GM18867 (cell line): ENCODE results near the gene SLC16A10.
A peak's percentile ranks its signal among the peaks of the same experiment; 100 is the strongest.
"Not testable (repeated sequence)": the region's sequence is repeated elsewhere in the genome, so short reads cannot be mapped to it uniquely, and the experiment has no call there.

Source experiments
- ATAC-seq: cut with Tn5 transposase; IDR thresholded peaks from one replicate; pipeline ENCODE4 v1.9.1; 2021; ENCODE audit warnings: mild to moderate bottlenecking, moderate library complexity; ENCODE audit not compliant: unreplicated experiment

SLC16A10 gene

GRCh38 chr6:111124406-111124805, 37.1 kb downstream of the SLC16A10 start:
- ATAC-seq, result no peak

DNA sequence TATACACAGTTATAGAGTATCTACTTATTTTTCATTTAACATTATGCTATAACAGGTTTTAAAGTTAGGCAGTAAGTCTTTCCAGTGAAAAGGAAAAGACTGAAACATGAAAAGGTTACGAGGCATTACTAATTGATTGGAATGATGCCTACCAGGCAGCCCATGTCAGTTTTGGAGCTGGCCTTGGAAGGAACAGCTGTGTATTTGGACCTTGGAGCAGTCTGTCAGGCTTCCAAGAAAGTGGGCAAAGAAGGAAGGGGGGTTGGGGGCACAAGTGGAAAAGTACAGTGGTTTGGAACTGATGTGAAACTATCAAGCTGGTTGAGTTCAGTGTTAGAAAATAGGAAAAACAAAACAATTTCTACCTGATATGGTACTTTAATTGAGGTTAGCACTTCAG, 41.7 kb downstream of the SLC16A10 start:
- no peak for ATAC-seq

DNA sequence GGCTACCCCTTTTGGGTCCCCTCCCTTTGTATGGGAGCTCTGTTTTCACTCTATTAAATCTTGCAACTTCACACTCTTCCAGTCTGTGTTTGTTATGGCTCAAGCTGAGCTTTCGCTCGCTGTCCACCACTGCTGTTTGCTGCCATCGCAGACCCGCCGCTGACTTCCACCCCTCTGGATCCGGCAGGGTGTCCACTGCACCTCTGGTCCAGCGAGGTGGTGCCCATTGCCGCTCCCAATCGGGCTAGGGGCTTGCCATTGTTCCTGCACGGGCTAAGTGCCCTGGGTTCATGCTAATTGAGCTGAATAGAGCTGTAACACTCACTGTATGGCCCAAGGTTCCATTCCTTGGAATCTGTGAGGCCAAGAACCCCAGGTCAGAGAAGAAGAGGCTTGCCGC, 43.7 kb downstream of the SLC16A10 start:
- ATAC-seq, result not testable (repeated sequence)

DNA sequence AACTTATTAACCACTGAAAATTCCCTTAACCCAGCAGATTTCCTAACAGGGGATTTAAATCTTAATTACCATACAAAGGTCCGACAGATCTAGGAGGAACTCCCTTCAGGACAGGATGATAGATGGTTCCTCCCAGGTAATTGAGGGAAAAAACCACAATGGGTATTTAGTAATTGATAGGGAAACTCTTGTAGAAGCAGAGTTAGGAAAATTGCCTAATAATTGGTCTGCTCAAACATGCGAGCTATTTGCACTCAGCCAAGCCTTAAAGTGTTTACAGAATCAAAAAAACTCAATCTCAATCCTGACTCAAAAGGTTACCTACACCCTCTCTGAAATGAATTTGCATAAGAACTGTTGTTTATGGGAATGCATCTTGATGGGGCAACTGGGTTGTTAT, 45.4 kb downstream of the SLC16A10 start:
- ATAC-seq, result not testable (repeated sequence)

GRCh38 chr6:111134236-111134869, 47.0 kb downstream of the SLC16A10 start:
- ATAC-seq, result not testable (repeated sequence)

- ATAC-seq, result not testable (repeated sequence)
Measured at GRCh38 chr6:111137489-111138093, 50.3 kb downstream of the SLC16A10 start.

DNA sequence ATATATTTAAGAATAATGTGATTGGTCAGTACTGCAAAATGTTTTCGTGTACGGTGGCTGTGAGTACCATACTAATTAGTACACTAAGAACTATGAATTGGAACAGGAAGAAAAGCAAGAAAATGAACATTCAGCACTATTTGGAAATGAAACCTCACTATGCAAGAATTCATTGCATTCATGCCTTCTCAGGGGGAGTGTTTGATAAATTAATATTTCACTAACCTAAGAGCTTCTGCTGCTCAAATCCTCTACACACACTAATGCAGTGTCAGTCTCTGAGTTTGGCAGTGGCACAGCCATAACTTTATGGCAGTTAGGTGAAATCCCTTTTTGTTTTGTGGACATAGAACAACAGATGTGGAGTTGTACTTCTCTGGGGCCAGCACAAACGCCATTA, 60.1 kb downstream of the SLC16A10 start:
- ATAC-seq, result no peak

DNA sequence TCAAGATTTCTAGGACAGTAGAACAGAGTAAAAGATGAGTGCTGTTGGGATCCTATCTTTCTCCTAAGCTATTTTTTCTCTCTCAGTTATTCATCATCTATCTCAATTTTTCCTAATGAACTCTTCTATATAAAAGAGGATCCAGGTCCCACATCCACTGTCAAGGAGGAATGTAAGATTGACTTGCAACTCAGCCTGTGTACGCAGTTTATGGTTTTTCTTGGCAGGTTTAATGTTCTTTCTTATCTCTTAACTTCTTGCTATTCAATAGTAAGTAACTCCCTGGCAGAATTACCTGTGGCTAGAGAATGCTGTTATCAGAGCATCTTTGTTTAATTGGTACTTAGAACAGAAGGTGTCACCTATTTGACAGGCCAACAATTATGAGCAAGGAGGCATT, 60.8 kb downstream of the SLC16A10 start:
- no peak for ATAC-seq

- ATAC-seq, result no peak
Measured at GRCh38 chr6:111150577-111150976, 63.3 kb downstream of the SLC16A10 start.

DNA sequence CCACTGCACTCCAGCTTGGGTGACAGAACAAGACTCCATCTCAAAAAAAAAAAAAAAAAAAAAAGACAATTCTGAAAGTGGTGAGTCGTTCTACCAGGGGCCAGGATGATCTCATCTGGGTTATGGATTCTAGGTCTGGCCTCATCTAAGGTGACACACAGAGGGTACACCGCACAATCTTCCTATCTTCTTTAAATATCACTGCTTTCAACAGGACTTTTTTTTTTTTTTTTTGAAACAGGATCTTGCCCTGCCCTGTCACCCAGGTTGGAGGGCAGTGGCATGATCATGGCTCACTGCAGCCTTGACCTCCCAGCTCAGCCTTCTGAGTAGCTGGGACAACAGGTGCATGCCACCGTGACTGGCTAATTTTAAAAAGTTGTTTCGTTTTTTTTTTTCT, 67.7 kb downstream of the SLC16A10 start:
- no peak for ATAC-seq

GRCh38 chr6:111157412-111157811, 70.1 kb downstream of the SLC16A10 start:
- ATAC-seq, result no peak

DNA sequence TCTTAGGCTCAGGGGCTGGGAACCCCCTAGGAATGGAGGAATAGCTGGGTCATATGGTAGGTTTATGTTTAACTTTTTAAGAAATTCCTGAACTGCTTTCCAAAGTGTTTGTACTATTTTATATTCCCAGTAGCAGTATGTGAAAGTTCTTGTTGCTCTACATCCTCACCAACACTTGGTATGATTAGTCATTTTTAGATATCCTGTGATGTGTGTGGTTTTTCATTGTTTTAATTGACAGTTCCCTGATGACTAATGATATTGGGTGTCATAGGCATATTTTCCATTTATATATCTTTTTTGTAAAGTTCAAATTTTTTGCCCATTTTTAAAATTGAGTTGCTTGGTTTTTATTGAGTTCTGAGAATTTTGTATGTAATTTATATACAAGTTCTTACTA, 72.3 kb downstream of the SLC16A10 start:
- ATAC-seq, result no peak

GRCh38 chr6:111161650-111162049, 74.3 kb downstream of the SLC16A10 start:
- no peak for ATAC-seq

- ATAC-seq, result no peak
Measured at GRCh38 chr6:111162504-111162903, 75.2 kb downstream of the SLC16A10 start.

GRCh38 chr6:111171577-111172400, 84.5 kb downstream of the SLC16A10 start:
- ATAC-seq, result peak; percentile 81

- ATAC-seq, result no peak
Measured at GRCh38 chr6:111172563-111172962, 85.3 kb downstream of the SLC16A10 start.

DNA sequence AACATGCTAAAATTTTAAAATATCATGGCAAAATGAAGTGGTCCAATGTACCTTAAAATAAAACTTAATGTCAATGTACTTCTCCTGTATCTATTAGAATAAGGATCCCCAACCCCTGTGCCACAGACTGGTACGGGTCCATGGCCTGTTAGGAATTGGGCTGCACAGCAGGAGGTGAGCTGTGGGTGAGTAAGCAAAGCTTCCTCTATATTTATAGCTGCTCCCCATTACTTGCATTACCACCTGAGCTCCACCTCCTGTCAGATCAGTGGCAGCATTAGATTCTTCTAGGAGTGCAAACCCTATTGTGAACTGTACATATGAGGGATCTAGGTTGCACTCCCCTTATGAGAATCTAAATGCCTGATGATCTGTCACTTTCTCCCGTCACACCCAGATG, 86.0 kb downstream of the SLC16A10 start:
- ATAC-seq, result no peak

DNA sequence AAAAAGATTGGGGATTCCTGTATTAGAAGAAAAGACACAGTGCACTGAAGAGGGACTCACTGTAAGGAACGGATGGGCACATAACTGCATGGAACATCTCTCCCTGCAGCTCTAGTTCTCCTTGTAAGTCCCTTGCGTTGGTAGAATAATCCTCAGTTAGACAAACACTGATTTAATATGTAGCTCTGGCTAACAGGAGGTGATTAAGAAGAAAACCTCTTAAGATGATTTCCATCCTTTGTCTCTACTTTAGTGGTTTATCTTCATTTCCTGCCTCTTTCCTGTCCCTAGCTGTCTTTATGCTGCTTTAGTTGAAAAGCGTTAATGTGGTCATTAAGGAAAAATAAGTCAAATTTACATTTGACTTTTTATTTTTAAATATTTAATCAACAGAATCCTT, 86.6 kb downstream of the SLC16A10 start:
- ATAC-seq, result no peak

- no peak for ATAC-seq
Measured at GRCh38 chr6:111175109-111175508, 87.8 kb downstream of the SLC16A10 start.

DNA sequence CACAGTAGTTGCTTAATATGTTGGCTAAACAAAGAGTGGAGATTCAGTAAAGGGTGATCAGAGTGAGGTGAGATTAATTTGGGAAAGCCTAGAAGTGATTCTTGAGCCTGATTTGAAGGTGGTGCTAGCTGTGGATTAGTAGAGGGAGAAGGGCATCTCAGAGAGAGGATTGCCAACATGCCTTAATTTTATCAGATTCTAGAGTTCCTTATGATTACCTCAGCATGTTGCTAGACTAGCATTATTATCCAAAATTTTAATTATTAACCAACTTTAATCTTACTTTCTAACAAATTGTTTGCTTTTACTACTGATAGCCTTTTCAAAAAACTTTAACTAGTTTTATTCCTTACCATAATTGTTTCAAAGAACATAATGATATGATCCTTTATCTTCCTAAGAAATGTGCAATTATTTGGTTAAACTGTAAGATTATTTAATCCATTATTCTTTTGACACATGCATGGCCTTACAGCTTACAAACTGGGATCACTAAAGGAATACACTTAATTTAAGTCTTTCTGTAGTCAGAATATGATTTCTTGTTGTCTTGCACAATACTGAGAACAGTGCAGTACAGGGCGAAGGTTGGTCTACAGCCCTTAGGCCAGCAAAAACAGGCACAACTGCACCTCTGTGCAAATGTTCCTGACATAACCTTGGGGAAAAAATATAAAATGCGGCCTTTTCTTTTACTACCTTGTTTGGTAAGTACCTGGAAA, 88.9 kb downstream of the SLC16A10 start:
- no peak for ATAC-seq

- ATAC-seq, result no peak
Measured at GRCh38 chr6:111176760-111177099, 89.4 kb downstream of the SLC16A10 start.
